ENCODE measurements around the gene BMAL1. TPM values are rescaled to one million over a fixed set of nuclear protein-coding genes. Genes with fewer than 3 reads are reported as not detected.
A peak's percentile ranks its signal among the peaks of the same experiment; 100 is the strongest.

BMAL1 gene
- total and polyA plus RNA-seq, 2 of the 4 experiments (the other 2 are of a cell fraction): 8.8 to 9.9 TPM

GRCh38 chr11:13384908-13385640 is 107.5 kb downstream of the BMAL1 start:
- Histone ChIP-seq H2BK15ac (ENCODE audit: low read depth, low read length) (no peak overlapping the region), H3K27ac (ENCODE audit: insufficient read depth, low read length) (no peak overlapping the region), H3K79me1 (ENCODE audit: low read depth in 1 of 2, low read length in 2 of 2) (no peaks in the 10 kb centered on the region), H3K27me3 (ENCODE audit: control insufficient read depth, insufficient read depth, low read length) (no peaks in the 10 kb centered on the region), H3K14ac (replicated peaks; ENCODE audit: low read depth, low read length) (no peak overlapping the region), H3K4me1 (ENCODE audit: control insufficient read depth, insufficient read depth, low read length) (no peaks in the 10 kb centered on the region; the same call in 1 of the 2 replicates), H2BK20ac (ENCODE audit: low read depth, low read length) (no peak overlapping the region), H3K36me3 (ENCODE audit: control insufficient read depth, insufficient read depth, low read length) (peaks cover 14% of the 10 kb centered on the region), H3K23ac (ENCODE audit: low read depth, low read length) (no peak overlapping the region), H3K4ac (ENCODE audit: low read depth, low read length) (no peak overlapping the region), H2AK5ac (ENCODE audit: low read depth, low read length) (no peak overlapping the region), H3K56ac (ENCODE audit: extremely low read depth, insufficient read depth, low read length) (no peak overlapping the region), H4K20me1 (ENCODE audit: insufficient read depth, low read length) (no peaks in the 10 kb centered on the region), H4K5ac (ENCODE audit: low read depth, low read length) (no peak overlapping the region), H3K4me2 (ENCODE audit: low read depth, low read length) (no peak overlapping the region), H3K9me1 (ENCODE audit: insufficient read depth, low read length) (no peaks in the 10 kb centered on the region; the same call in 1 of the 2 replicates), H4K91ac (ENCODE audit: insufficient read depth, low read depth, low read length) (no peak overlapping the region), H3K9me3 (ENCODE audit: control insufficient read depth, insufficient read depth, low read length) (no peaks in the 10 kb centered on the region), H2AK9ac (replicated peaks; ENCODE audit: low read depth, low read length, poor library complexity) (no peak overlapping the region), H4K8ac (ENCODE audit: low read depth in 2 of 2, low read length in 2 of 2) (no peak overlapping the region), H3K9ac (ENCODE audit: low read depth, low read length) (no peak overlapping the region), H2BK5ac (ENCODE audit: low read depth, low read length, poor library complexity, severe bottlenecking) (no peak overlapping the region), H2AFZ (replicated peaks; ENCODE audit: low read length, poor library complexity) (no peak overlapping the region), H2BK120ac (ENCODE audit: low read depth, low read length) (no peak overlapping the region), H3K4me3 (ENCODE audit: insufficient read depth, low read depth, low read length) (no peak overlapping the region), H3K18ac (ENCODE audit: low read depth, low read length) (no peak overlapping the region)
- TF ChIP-seq RAD21 (IDR thresholded peaks at IDR 0.05; ENCODE audit: low read length) (peak; percentile 64), SMC3 (IDR thresholded peaks at IDR 0.05; ENCODE audit: low read depth, low read length) (peak; percentile 75), CEBPB (IDR thresholded peaks at IDR 0.05; ENCODE audit: low read depth, low read length) (no peak), MAZ (IDR thresholded peaks at IDR 0.05; ENCODE audit: borderline replicate concordance, low read depth, low read length) (no peak), CTCF (conservative IDR thresholded peaks at IDR 0.05; ENCODE audit: low read depth, low read length) (peak; percentile 73), MXI1 (IDR thresholded peaks at IDR 0.05; ENCODE audit: borderline replicate concordance, low read depth, low read length) (no peak), ELK1 (IDR thresholded peaks at IDR 0.05; ENCODE audit: borderline replicate concordance, low read depth, low read length) (no peak), RCOR1 (IDR thresholded peaks at IDR 0.05; ENCODE audit: insufficient replicate concordance, low read length) (no peak), CHD1 (IDR thresholded peaks at IDR 0.05; ENCODE audit: low read depth, low read length) (no peak), RFX5 (IDR thresholded peaks at IDR 0.05; ENCODE audit: low read depth, low read length) (no peak), BHLHE40 (IDR thresholded peaks at IDR 0.05; ENCODE audit: low read depth, low read length) (no peak)
- intact Hi-C loops (cut with micrococcal nuclease) (loop anchor here (1.0 kb wide), 1 partner anchor 175 kb away; no protein-coding TSS in a partner anchor), in situ Hi-C loops (cut with MboI; ENCODE audit: low sequenced_read_pairs) (no loop called here), dilution Hi-C loops (cut with HindIII; ENCODE audit: low sequenced_read_pairs, unreplicated experiment) (no loop called here)
- peak; percentile 68 for DNase-seq
- no CpG with 5 or more reads among the region's 4 CpGs for WGBS, 2 experiments (ENCODE audit: extremely low coverage in 2 of 2, insufficient read length in 1 of 2)
- ChIA-PET CTCF (interaction anchor here (0.6 to 2.1 kb wide), 14 partner anchors 8 to 177 kb away, joined by 3 to 10 read pairs (median 3); partner anchors contain the start of gene BTBD10), POLR2A (ENCODE audit: unreplicated experiment) (no interaction called here)
- peak; percentile 85 for ATAC-seq (ENCODE audit: low read depth)
- BruUV-seq (replicated peaks): no TSS peak

Measured in IMR-90 (cell line).